ENCODE results near the gene FGFR4. TPM values are rescaled to one million over a fixed set of nuclear protein-coding genes. Genes with fewer than 3 reads are reported as not detected.

Gene FGFR4
- total RNA-seq, 6 donors from 2014 or later, result 14.8 to 175 (median 87.1) TPM

DNA sequence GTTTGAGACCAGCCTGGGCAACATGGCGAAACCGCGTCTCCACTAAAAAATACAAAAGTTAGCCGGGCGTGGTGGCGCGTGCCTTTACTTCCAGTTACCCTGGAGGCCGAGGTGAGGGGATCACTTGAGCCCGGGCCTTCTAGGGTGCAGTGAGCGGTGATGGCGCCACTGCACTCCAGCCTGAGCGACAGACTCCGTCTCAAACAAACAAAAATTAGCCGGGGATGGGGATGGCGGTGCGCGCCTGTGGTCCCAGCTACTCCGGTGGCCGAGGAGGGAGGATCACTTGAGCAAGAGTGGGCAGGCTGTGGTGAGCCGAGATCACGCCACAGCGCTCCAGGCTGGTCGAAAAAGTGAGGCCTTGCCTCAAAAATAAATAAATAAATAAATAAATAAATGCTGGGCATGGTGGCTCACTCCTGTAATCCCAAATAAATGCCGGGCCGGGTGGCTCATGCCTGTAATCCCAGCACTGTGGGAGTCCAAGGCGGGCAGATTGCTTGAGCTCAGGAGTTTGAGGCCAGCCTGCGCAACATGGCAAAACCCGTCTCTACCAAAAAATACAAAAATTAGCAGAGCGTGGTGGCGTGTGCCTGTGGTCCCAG is 30.8 kb downstream of the FGFR4 start:
- TF ChIP-seq, protein P1, sequence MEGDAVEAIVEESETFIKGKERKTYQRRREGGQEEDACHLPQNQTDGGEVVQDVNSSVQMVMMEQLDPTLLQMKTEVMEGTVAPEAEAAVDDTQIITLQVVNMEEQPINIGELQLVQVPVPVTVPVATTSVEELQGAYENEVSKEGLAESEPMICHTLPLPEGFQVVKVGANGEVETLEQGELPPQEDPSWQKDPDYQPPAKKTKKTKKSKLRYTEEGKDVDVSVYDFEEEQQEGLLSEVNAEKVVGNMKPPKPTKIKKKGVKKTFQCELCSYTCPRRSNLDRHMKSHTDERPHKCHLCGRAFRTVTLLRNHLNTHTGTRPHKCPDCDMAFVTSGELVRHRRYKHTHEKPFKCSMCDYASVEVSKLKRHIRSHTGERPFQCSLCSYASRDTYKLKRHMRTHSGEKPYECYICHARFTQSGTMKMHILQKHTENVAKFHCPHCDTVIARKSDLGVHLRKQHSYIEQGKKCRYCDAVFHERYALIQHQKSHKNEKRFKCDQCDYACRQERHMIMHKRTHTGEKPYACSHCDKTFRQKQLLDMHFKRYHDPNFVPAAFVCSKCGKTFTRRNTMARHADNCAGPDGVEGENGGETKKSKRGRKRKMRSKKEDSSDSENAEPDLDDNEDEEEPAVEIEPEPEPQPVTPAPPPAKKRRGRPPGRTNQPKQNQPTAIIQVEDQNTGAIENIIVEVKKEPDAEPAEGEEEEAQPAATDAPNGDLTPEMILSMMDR (IDR thresholded peaks at IDR 0.05), result no peak
- TF ChIP-seq EP300 (IDR thresholded peaks at IDR 0.05), result no peak
- TF ChIP-seq POLR2AphosphoS5 (IDR thresholded peaks at IDR 0.05), result no peak
- TF ChIP-seq POLR2A (IDR thresholded peaks at IDR 0.05), result no peak
- Histone ChIP-seq H3K4me3 (no peak overlapping the region), H3K36me3 (no peaks in the 10 kb centered on the region), H3K4me1 (peaks cover 14 to 29% (median 17%) of the 10 kb centered on the region in 4 donors), H3K9me3 (no peaks in the 10 kb centered on the region), H3K27me3 (no peaks in the 10 kb centered on the region), H3K27ac (peak overlapping the region in 1 of 4 donors; percentile 69)
- ATAC-seq (ENCODE audit: low FRiP score in 2 of 2) (no peak), DNase-seq (peak in 1 of 2 donors; percentile 60)
- WGBS, 2 donors, result 96 to 98% methylated on average over 30 of the region's 30 CpGs

DNA sequence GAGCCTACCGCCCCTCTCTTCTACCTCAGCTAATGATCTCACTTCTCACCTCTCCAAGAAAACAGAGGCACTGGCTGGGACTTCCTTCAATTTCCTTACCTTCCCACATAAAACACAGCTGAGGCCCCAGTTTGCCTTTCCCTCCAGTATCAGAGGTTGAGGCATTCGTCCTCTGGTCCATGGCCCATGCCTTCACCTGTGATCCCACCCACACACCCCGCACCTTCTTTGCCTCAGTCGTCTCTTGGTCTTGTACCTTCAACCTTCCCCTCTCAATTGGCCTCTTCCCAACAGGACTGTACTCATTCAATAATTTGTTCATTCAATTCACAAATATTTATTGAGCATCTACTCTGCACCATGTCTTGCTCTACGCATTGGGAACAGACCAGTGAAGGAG is 35.9 kb downstream of the FGFR4 start:
- H3K9me3 ChIP-seq, result no peaks in the 10 kb centered on the region
- H3K27ac ChIP-seq, result no peak overlapping the region
- TF ChIP-seq POLR2A (IDR thresholded peaks at IDR 0.05), result no peak
- no peak for TF ChIP-seq EP300 (IDR thresholded peaks at IDR 0.05)
- TF ChIP-seq POLR2AphosphoS5 (IDR thresholded peaks at IDR 0.05), result no peak
- TF ChIP-seq, protein P1 (IDR thresholded peaks at IDR 0.05), result no peak
- no peak for ATAC-seq (ENCODE audit: low FRiP score in 2 of 2)
- no peak overlapping the region for H3K4me3 ChIP-seq
- no peaks in the 10 kb centered on the region for H3K27me3 ChIP-seq
- 94 to 96% methylated on average over 5 of the region's 5 CpGs for WGBS, 2 donors
- no peaks in the 10 kb centered on the region for H3K4me1 ChIP-seq
- no peak for DNase-seq
- H3K36me3 ChIP-seq, result no peaks in the 10 kb centered on the region

DNA sequence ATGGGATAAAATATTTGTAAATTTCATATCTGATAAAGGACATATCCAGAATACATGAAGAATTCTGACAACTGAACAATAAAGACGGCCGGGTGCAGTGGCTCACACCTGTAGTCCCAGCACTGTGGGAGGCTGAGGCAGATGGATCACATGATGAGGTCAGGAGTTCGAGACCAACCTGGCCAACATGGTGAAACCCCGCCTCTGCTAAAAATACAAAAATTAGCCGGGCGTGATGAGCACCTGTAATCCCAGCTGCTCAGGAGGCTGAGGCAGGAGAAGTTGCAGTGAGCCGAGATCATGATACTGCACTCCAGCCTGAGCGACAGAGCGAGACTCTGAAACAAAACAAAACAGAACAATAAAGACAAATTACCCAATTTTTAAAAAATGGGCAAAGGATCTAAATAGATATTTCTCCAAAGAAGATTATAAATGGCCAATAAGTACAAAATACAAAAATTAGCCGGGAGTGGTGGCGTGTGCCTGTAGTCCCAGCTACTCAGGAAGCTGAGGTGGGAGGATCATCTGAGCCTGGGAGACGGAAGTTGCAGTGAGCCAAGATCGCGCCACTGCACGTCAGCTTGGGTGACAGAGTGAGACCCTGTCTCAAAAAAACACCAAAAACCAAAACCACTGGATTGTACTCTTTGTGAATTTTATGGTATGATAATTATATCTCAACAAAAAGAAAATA is 37.2 kb downstream of the FGFR4 start:
- H3K4me3 ChIP-seq, result no peak overlapping the region
- H3K36me3 ChIP-seq, result no peaks in the 10 kb centered on the region
- no peak for DNase-seq
- WGBS, 2 donors, result 86 to 87% methylated on average over 15 of the region's 15 CpGs
- TF ChIP-seq POLR2A (IDR thresholded peaks at IDR 0.05), result no peak
- no peak for TF ChIP-seq EP300 (IDR thresholded peaks at IDR 0.05)
- TF ChIP-seq, protein P1 (IDR thresholded peaks at IDR 0.05), result no peak
- TF ChIP-seq POLR2AphosphoS5 (IDR thresholded peaks at IDR 0.05), result no peak
- no peak for ATAC-seq (ENCODE audit: low FRiP score in 2 of 2)
- H3K9me3 ChIP-seq, result no peaks in the 10 kb centered on the region
- H3K4me1 ChIP-seq, result peaks cover 0 to 9% (median 2%) of the 10 kb centered on the region in 4 donors
- no peak overlapping the region for H3K27ac ChIP-seq
- H3K27me3 ChIP-seq, result no peaks in the 10 kb centered on the region

DNA sequence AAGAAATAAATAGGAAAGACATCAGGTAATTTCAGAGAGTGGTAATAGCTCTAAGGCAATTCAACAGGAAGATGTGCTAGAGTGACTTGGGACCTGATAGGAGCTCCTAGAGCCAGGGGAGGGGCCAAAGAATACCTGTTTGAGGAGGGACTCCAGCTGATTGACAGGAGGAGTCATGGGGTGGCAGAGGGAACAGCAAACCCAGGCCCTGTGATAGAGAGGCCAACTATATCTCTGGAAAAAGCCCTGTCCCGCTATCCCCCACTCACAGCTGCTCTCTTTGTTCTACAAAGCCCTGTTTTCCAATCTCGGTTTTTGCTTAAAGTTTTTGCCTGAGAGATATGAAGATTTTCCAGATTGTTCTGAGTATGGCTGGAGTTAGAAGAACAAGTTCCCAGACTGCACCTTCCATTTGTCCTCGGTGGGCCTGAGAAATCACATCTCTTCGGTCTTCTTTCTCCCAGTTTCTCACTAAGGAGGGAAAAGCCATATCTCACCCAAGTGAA is 37.8 kb downstream of the FGFR4 start:
- 84% methylated on average over 4 of the region's 4 CpGs for WGBS, 2 donors

More for the DNA sequence above, 37.8 kb downstream of the FGFR4 start:
- no peak overlapping the region for H3K27ac ChIP-seq
- no peaks in the 10 kb centered on the region for H3K27me3 ChIP-seq
- H3K36me3 ChIP-seq, result no peaks in the 10 kb centered on the region
- H3K9me3 ChIP-seq, result no peaks in the 10 kb centered on the region
- no peak for DNase-seq
- TF ChIP-seq POLR2AphosphoS5 (IDR thresholded peaks at IDR 0.05) (no peak), POLR2A (IDR thresholded peaks at IDR 0.05) (no peak), EP300 (IDR thresholded peaks at IDR 0.05) (no peak)
- TF ChIP-seq, protein P1 (IDR thresholded peaks at IDR 0.05), result no peak
- no peak for ATAC-seq (ENCODE audit: low FRiP score in 2 of 2)
- H3K4me3 ChIP-seq, result no peak overlapping the region
- H3K4me1 ChIP-seq, result peaks cover 0 to 12% (median 3%) of the 10 kb centered on the region in 4 donors

Measured in upper lobe of left lung (tissue), 6 donors.